Keratinocyte (primary cell): ENCODE data around the gene MFRP. TPM values are rescaled to one million over a fixed set of nuclear protein-coding genes. Genes with fewer than 3 reads are reported as not detected.

ENCODE experiments used
- DNase-seq: peaks from one replicate; pipeline ENCODE4 v3.0.0-alpha.2; 2011; ENCODE audit warnings: low read depth, missing footprints, low spot score
- FAIRE-seq: peaks from 2 replicates; lab custom pipeline; 2011; peaks lifted over from hg19 to GRCh38; lab: Jason Lieb, UNC
- H2AFZ ChIP-seq: 2 replicates; pipeline ENCODE4 v1.6.0; 2012; ENCODE audit warnings: low read length, control low read depth, inconsistent platforms; ENCODE audit not compliant: control insufficient read depth
- H3K27ac ChIP-seq: 2 replicates; pipeline ENCODE4 v1.5.1; 2011; ENCODE audit warnings: low read length; ENCODE audit not compliant: control insufficient read depth, insufficient read depth
- H3K27me3 ChIP-seq: 3 replicates; pipeline ENCODE4 v1.6.0; 2011; ENCODE audit warnings: low read length; ENCODE audit not compliant: control insufficient read depth, insufficient read depth; ENCODE audit errors: extremely low read depth
- H3K36me3 ChIP-seq, 2 experiments: 2 replicates in 1 of 2; 3 replicates in 1 of 2; pipeline ENCODE4 v1.5.1; 2011; ENCODE audit warnings: low read length in 2 of 2, mild to moderate bottlenecking in 1 of 2; ENCODE audit not compliant: control insufficient read depth in 2 of 2, insufficient read depth in 2 of 2; ENCODE audit errors: extremely low read depth in 1 of 2
- H3K4me1 ChIP-seq: 3 replicates; pipeline ENCODE4 v1.5.1; 2011; ENCODE audit warnings: low read length; ENCODE audit not compliant: control insufficient read depth, insufficient read depth; ENCODE audit errors: extremely low read depth
- H3K4me2 ChIP-seq: 3 replicates; pipeline ENCODE4 v1.6.0; 2011; ENCODE audit warnings: low read depth, low read length; ENCODE audit not compliant: control insufficient read depth, insufficient read depth; ENCODE audit errors: extremely low read depth
- H3K4me3 ChIP-seq, 3 experiments: fragments of 200-600 bp in 1 of 3; sonication (generic) in 1 of 3; 2 replicates in 2 of 3; 3 replicates in 1 of 3; pipeline ENCODE4 v1.5.1; 2011 to 2016; ENCODE audit warnings: low read length in 3 of 3, mild to moderate bottlenecking in 3 of 3, control low read depth in 2 of 3, inconsistent platforms in 1 of 3, low read depth in 1 of 3, mixed read lengths in 1 of 3, mixed run types in 1 of 3, moderate library complexity in 1 of 3; ENCODE audit not compliant: control insufficient read depth in 2 of 3, insufficient read depth in 2 of 3; ENCODE audit errors: extremely low read depth in 1 of 3
- H3K79me2 ChIP-seq: 2 replicates; pipeline ENCODE4 v1.6.0; 2012; ENCODE audit warnings: low read length; ENCODE audit not compliant: control insufficient read depth, insufficient read depth
- H3K9ac ChIP-seq: 3 replicates; pipeline ENCODE4 v1.6.0; 2011; ENCODE audit warnings: low read length; ENCODE audit not compliant: control insufficient read depth, insufficient read depth; ENCODE audit errors: extremely low read depth
- H3K9me1 ChIP-seq: 3 replicates; pipeline ENCODE4 v1.6.0; 2011; ENCODE audit warnings: low read length; ENCODE audit not compliant: control insufficient read depth, insufficient read depth; ENCODE audit errors: extremely low read depth
- H3K9me3 ChIP-seq: 2 replicates; pipeline ENCODE4 v1.5.1; 2012; ENCODE audit warnings: low read depth, low read length; ENCODE audit not compliant: control insufficient read depth
- H4K20me1 ChIP-seq: 3 replicates; pipeline ENCODE4 v1.6.0; 2011; ENCODE audit warnings: low read length; ENCODE audit not compliant: control insufficient read depth, insufficient read depth; ENCODE audit errors: extremely low read depth
- EZH2 ChIP-seq: IDR thresholded peaks from one replicate; pipeline ENCODE4 v1.6.1; 2012; ENCODE audit warnings: inconsistent platforms, mild to moderate bottlenecking, low read length, moderate library complexity
- dilution Hi-C: fragments of 300-500 bp; cut with MboI; formaldehyde crosslinking; loops from one replicate; pipeline ENCODE4 v1.7.0; 2020; ENCODE audit warnings: low sequenced_read_pairs; ENCODE audit not compliant: extremely low pct_ligation_motif_present
- polyA plus RNA-seq, 5 experiments: library from polyadenylated mRNA; depleted of rRNA in 3 of 5; stranded (reverse) in 3 of 5; stranded (forward) in 1 of 5; unstranded in 1 of 5; fragments of >200 nt; gene quantifications; 1 replicate in 1 of 5; 2 replicates in 3 of 5; 3 replicates in 1 of 5; pipeline versions ENCODE4 v1.2.1 to v1.2.3, GENCODE V29; 2011 to 2012; ENCODE audit warnings: missing spikeins in 2 of 5, low read depth in 1 of 5, low replicate concordance in 1 of 5
- TF ChIP-seq, protein P1 (sequence below), 3 experiments: IDR thresholded peaks in 1 of 3; conservative IDR thresholded peaks in 1 of 3; optimal IDR thresholded peaks in 1 of 3; 2 replicates in 2 of 3; 3 replicates in 1 of 3; pipeline versions ENCODE3 to v1.5.1; 2011; ENCODE audit warnings: low read length in 3 of 3, mild to moderate bottlenecking in 3 of 3, moderate library complexity in 2 of 3, control low read depth in 1 of 3, inconsistent platforms in 1 of 3; ENCODE audit not compliant: insufficient read depth in 2 of 3; ENCODE audit errors: extremely low read depth in 1 of 3

MFRP gene
- polyA plus RNA-seq, 1 donor (not counting 4 experiments of a cell fraction or from before 2014, with no cell fraction given), result not detected

DNA sequence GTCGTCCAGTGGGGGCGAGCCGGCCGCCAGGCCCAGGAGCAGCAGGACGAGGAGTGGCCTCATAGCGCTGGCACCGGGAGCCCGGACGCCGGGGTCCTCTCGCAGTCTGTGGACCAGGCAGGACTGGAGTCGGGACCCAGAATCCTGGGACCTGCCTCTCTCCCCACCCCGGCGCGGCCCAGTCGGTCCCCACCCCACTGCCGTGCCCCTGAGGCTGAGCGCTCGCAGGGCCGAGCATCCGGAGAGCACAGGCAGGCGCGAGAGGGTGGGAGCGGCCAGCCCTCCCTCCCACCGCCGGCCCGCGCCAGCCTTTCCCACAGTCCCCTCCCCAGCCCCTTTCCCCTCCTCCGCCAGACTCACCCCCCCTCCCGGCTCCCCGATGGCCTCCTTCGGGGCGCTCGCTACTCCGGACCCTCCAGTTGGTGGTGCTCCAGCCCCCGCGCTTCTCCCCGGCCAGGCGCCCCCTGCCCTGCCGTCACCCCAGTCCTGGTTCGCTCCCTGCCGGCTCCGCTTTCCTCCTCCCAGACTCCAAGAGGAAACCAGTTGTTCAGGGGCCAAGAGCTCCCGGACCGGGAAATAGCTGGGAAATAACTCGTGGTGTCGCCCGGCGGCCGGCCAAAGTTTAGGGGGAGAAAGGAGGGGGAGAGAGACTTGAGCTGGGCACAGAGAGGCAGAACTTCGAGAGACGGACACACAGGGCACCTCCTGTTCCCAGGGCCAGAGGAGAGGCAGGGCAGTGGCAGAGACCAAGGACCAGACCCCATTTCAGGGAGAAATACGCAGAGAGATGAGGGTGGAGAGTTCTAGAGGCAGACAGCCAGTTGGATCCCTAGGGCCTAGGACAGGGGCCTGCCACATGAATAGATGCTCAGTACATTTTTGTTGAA is 5.9 kb downstream of the MFRP start, which contains the start of gene C1QTNF5:
TSS of gene C1QTNF5 (minus strand) at position 549 of the 887 bp plus-strand sequence. CDS start at position 63, 486 bp downstream.
- no peak for TF ChIP-seq EZH2
- Histone ChIP-seq H3K27me3 (peaks cover 43% of the 10 kb centered on the region), H3K36me3 (peaks cover 4 to 14% of the 10 kb centered on the region in 2 experiments), H3K79me2 (peaks cover 16% of the 10 kb centered on the region), H3K9me1 (no peaks in the 10 kb centered on the region), H4K20me1 (peaks cover 3% of the 10 kb centered on the region), H3K27ac (no peak within 1 kb of the TSS), H2AFZ (no peak within 1 kb of the TSS), H3K9me3 (no peaks in the 10 kb centered on the region), H3K4me1 (peaks cover 7% of the 10 kb centered on the region), H3K4me3 (peak within 1 kb of the TSS in 2 of 3 experiments; percentile 10 to 18), H3K4me2 (peak within 1 kb of the TSS; percentile 58), H3K9ac (no peak within 1 kb of the TSS)
- DNase-seq (no peak), FAIRE-seq (no peak)
- dilution Hi-C loops, result no loop called here

DNA sequence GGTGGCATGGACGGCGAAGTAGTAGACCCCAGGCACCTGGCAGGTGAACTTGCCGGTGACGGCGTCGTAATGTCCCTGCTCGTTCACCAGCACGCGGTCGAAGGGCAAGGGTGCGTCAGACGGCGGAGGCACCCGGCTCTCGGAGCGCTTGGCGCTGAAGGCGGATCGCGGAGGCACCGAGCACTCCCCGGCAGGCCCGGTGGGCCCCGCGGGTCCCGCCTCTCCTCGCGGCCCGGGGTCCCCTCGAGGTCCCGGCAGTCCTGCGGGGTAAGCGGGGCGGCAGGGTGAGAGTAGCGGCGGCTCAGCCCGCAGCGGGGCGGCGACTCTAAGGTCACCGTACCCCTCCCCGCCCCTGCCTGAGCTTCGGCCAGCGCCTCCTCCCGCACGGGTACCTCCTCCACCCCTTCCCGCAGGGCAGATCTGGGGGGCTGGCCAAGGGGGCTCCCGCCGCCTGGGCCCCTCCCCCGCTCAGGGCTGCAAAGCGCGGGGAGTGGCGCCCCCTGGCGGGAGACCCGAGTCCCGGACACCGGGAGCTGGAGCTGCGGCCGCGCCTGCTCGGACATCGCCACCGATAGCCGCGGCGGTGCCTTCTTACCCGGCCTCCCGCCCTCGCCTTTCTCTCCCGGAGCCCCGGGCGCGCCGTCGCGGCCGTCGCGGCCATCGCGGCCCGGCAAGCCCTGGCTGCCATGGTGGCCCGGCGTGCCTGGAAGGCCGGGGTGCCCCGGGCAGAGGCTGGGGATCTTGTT is 6.7 kb downstream of the MFRP start:
- Histone ChIP-seq H2AFZ (no peak overlapping the region), H3K4me1 (peaks cover 14% of the 10 kb centered on the region), H3K27me3 (peaks cover 43% of the 10 kb centered on the region), H3K79me2 (peaks cover 24% of the 10 kb centered on the region), H3K9me1 (no peaks in the 10 kb centered on the region), H3K36me3 (peaks cover 4 to 14% of the 10 kb centered on the region in 2 experiments), H3K4me2 (peak overlapping the region; percentile 58), H3K9me3 (no peaks in the 10 kb centered on the region), H3K9ac (no peak overlapping the region), H4K20me1 (peaks cover 3% of the 10 kb centered on the region), H3K4me3 (peak overlapping the region in 2 of 3 experiments; percentile 10 to 18), H3K27ac (no peak overlapping the region)
- FAIRE-seq (no peak), DNase-seq (no peak)
- dilution Hi-C loops, result no loop called here
- no peak for TF ChIP-seq EZH2
- TF ChIP-seq, protein P1, sequence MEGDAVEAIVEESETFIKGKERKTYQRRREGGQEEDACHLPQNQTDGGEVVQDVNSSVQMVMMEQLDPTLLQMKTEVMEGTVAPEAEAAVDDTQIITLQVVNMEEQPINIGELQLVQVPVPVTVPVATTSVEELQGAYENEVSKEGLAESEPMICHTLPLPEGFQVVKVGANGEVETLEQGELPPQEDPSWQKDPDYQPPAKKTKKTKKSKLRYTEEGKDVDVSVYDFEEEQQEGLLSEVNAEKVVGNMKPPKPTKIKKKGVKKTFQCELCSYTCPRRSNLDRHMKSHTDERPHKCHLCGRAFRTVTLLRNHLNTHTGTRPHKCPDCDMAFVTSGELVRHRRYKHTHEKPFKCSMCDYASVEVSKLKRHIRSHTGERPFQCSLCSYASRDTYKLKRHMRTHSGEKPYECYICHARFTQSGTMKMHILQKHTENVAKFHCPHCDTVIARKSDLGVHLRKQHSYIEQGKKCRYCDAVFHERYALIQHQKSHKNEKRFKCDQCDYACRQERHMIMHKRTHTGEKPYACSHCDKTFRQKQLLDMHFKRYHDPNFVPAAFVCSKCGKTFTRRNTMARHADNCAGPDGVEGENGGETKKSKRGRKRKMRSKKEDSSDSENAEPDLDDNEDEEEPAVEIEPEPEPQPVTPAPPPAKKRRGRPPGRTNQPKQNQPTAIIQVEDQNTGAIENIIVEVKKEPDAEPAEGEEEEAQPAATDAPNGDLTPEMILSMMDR (optimal IDR thresholded peaks at IDR 0.05 in 1 of 3, IDR thresholded peaks at IDR 0.05 in 1 of 3, conservative IDR thresholded peaks at IDR 0.05 in 1 of 3; ENCODE audit: extremely low read depth in 1 of 3, insufficient read depth in 2 of 3, low read length in 3 of 3), result peak; percentile 40 to 84 (median 68)
